Suprapubic skin (tissue), 4 donors: Measurements from ENCODE around the gene COL20A1.

Experiments
- CTCF ChIP-seq, 2 donors: fragments of 200-600 bp in 1 of 2; fragments of 450-650 bp in 1 of 2; sonication (generic) in 1 of 2; IDR thresholded peaks; one replicate each; pipeline ENCODE4 v1.5.1; 2016 to 2019; ENCODE audit warnings: antibody characterized with exemption in 2 of 2, mild to moderate bottlenecking in 1 of 2, moderate library complexity in 1 of 2
- EP300 ChIP-seq: sonication (generic); formaldehyde crosslinking; IDR thresholded peaks from one replicate; pipeline ENCODE4 v1.6.1; 2017; ENCODE audit warnings: antibody characterized with exemption
- POLR2A ChIP-seq, 2 donors: fragments of 450-650 bp; IDR thresholded peaks; one replicate each; pipeline ENCODE4 v1.6.1; 2017; ENCODE audit warnings: antibody characterized with exemption in 2 of 2, mild to moderate bottlenecking in 2 of 2, moderate library complexity in 2 of 2
- POLR2AphosphoS5 ChIP-seq, 3 donors: sonication (generic); formaldehyde crosslinking; IDR thresholded peaks; one replicate each; pipeline ENCODE4 v1.6.1; 2017; ENCODE audit warnings: antibody characterized with exemption in 3 of 3

GRCh38 chr20:63351326-63351700 is 58.3 kb downstream of the COL20A1 start:
- TF ChIP-seq CTCF (IDR thresholded peaks at IDR 0.05) (no peak), POLR2AphosphoS5 (IDR thresholded peaks at IDR 0.05) (no peak), POLR2A (IDR thresholded peaks at IDR 0.05) (no peak), EP300 (no peak)
